ENCODE measurements around the gene ACE. TPM values are rescaled to one million over a fixed set of nuclear protein-coding genes. Genes with fewer than 3 reads are reported as not detected.
A peak's percentile ranks its signal among the peaks of the same experiment; 100 is the strongest.
"Not testable (repeated sequence)": the region's sequence is repeated elsewhere in the genome, so short reads cannot be mapped to it uniquely, and the experiment has no call there.

Gene ACE
- total RNA-seq, 1 donor: 1.7 TPM

DNA sequence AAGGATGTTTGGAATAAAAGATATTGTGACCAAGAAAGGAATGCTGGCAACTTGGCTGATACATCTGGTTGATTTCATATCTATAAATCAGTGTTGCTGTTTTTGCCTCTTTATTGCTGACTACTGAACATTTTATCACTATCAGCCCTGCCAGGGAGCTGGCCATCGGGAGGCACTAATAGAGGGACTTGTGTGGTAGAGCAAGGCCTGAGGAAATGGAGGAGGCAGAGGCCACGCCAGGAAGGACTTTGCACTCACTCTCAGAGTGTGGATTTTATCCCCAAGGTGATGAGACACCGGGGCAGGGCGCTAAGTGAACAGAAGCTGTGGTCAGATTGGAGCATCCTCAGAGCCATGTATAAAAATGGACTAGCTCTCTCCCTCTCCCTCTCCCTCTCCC is 21.4 kb upstream of the ACE start:
- H3K4me3 ChIP-seq (ENCODE audit: low read depth, low read length): no peak overlapping the region
- peak; percentile 29 for DNase-seq (ENCODE audit: low read depth)
- TF ChIP-seq, protein P1, sequence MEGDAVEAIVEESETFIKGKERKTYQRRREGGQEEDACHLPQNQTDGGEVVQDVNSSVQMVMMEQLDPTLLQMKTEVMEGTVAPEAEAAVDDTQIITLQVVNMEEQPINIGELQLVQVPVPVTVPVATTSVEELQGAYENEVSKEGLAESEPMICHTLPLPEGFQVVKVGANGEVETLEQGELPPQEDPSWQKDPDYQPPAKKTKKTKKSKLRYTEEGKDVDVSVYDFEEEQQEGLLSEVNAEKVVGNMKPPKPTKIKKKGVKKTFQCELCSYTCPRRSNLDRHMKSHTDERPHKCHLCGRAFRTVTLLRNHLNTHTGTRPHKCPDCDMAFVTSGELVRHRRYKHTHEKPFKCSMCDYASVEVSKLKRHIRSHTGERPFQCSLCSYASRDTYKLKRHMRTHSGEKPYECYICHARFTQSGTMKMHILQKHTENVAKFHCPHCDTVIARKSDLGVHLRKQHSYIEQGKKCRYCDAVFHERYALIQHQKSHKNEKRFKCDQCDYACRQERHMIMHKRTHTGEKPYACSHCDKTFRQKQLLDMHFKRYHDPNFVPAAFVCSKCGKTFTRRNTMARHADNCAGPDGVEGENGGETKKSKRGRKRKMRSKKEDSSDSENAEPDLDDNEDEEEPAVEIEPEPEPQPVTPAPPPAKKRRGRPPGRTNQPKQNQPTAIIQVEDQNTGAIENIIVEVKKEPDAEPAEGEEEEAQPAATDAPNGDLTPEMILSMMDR (IDR thresholded peaks at IDR 0.05; ENCODE audit: insufficient read depth, low read depth, low read length): no peak

DNA sequence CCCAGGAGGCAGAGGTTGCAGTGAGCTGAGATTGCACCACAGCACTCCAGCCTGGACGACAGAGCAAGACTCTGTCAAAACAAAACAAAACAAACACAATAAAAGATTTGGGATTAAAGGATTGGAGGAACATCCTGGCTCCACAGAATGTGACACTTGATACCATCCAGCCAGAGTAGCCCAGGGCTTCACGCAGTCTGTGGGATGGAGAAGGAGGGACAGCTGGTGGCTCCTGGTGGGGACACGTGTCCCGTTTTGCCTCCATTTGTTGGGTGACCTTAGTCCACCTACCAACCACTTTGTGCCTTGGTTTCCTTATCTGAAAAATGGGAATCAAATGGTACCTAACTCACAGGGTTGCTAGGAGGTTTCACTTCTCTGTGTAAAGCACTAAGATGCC is 18.4 kb upstream of the ACE start:
- DNase-seq (ENCODE audit: low read depth): no peak
- TF ChIP-seq, protein P1 (IDR thresholded peaks at IDR 0.05; ENCODE audit: insufficient read depth, low read depth, low read length): no peak
- H3K4me3 ChIP-seq (ENCODE audit: low read depth, low read length): no peak overlapping the region

DNA sequence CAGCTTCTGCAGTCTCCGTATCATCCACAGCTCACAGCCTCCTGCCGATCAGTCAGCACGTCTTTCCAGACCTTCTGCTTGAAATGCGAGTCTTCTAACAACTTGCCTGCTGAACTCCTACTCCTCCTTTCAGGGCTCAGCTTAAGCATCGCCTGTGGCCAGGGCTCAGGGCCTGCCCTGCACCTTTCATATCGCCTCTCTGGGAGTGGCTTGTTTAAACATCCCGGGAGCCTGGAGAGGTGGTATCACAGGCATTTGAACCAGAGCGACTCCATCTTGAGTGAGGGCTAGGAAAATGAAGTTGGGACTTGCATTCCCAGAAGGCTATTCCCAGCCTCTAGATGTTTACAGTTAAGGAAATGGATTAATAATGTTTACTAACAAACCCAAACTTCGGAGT is 16.8 kb upstream of the ACE start:
- TF ChIP-seq, protein P1 (IDR thresholded peaks at IDR 0.05; ENCODE audit: insufficient read depth, low read depth, low read length): no peak
- no peak for DNase-seq (ENCODE audit: low read depth)
- H3K4me3 ChIP-seq (ENCODE audit: low read depth, low read length): no peak overlapping the region

DNA sequence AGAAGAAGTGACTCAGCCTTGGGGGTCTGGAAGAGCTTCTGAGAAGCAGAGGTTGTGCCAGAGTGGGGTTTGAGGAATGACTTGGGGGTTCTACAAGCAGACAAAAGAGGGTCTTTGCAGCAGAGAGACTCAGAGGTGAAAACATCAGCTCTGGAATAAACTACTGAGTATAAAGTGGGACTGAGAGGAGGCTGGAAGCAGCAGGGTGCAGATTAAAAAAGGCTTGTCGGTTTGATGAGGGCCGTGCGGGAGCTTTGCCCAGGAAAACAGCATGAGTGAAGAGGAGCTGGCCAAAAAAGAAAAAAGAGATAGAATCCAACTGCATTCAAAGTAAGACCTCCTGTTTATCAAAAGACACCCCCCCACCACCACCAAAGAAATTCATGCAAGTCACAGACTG is 13.1 kb upstream of the ACE start:
- TF ChIP-seq, protein P1 (IDR thresholded peaks at IDR 0.05; ENCODE audit: insufficient read depth, low read depth, low read length): no peak
- DNase-seq (ENCODE audit: low read depth): no peak
- no peak overlapping the region for H3K4me3 ChIP-seq (ENCODE audit: low read depth, low read length)

DNA sequence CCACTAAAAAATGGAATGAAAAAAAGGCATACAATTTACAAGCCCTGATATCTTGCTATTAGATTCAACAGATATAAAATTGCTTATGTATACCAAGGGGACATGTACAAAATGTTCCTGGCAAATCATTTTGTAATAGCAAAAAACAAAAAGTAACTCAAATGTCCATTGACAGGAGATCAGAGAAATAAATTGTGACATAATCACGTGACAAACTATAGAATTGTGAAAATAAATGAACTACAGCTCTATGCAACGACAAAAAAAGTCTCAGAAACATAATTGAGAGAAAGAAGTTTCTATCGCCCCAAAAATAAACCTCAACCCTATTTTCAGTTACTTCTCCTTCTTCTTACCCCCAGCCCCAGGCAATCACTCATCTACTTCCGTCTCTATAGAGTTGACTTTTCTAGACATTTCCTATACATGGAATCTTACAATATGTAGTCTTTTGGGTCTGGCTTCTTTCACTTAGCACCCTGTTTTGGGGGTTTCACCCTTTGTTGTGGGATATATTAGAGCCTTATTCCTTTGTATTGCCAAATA is 12.1 kb upstream of the ACE start:
- TF ChIP-seq, protein P1 (IDR thresholded peaks at IDR 0.05; ENCODE audit: insufficient read depth, low read depth, low read length): no peak
- no peak for DNase-seq (ENCODE audit: low read depth)
- H3K4me3 ChIP-seq (ENCODE audit: low read depth, low read length): no peak overlapping the region

DNA sequence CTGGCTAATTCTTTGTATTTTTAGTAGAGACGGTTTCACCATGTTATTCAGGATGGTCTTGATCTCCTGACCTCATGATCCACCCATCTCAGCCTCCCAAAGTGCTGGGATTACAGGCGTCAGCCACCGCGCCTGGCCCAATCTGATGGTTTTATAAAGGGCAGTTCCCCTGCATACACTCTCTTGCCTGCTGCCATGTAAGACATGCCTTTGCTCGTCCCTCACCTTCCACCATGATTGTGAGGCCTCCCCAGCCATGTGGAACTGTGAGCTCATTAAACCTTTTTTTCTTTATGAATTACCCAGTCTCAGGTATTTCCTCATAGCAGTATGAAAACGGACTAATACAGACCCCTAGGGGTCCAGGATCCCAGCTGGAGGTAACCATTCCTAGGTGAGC is 8.8 kb upstream of the ACE start:
- not testable (repeated sequence) for DNase-seq (ENCODE audit: low read depth); H3K4me3 ChIP-seq (ENCODE audit: low read depth, low read length)

DNA sequence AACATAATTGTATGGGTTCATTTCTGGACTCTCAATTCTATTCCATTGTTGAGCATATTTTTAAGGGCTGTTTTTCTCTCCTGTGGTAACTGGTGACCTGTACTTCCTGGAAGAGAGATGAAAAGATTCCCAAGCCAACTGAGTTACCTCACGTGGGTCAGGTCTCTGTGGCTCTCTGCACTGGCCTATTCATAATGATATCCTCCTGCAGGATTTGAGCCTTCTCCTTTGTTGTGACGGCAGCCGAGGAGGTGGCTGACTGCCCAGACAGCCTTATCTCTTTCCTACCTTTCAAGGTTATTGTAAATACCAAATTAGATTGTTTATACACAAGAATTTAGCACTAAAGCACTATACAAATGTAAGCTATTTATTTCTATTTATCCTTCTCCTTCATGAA is 2.7 kb upstream of the ACE start:
- H3K4me3 ChIP-seq (ENCODE audit: low read depth, low read length): no peak overlapping the region
- no peak for DNase-seq (ENCODE audit: low read depth)
- TF ChIP-seq, protein P1 (IDR thresholded peaks at IDR 0.05; ENCODE audit: insufficient read depth, low read depth, low read length): no peak
